IPS-20b (cell line): ENCODE measurements around the gene RFESD.
A peak's percentile ranks its signal among the peaks of the same experiment; 100 is the strongest.

Experiments used
- H3K27ac ChIP-seq: one replicate; pipeline ENCODE4 v1.5.1; 2013; ENCODE audit warnings: low read length
- H3K27me3 ChIP-seq: 2 replicates; pipeline ENCODE4 v1.6.1; 2013; ENCODE audit warnings: mild to moderate bottlenecking, low read length, inconsistent platforms; ENCODE audit not compliant: insufficient read depth
- H3K36me3 ChIP-seq: 2 replicates; pipeline ENCODE4 v1.6.1; 2013; ENCODE audit warnings: low read depth, mild to moderate bottlenecking, inconsistent platforms, low read length, moderate library complexity; ENCODE audit not compliant: insufficient read depth
- H3K4me1 ChIP-seq: 2 replicates; pipeline ENCODE4 v1.6.1; 2013; ENCODE audit warnings: mild to moderate bottlenecking, control low read depth, inconsistent platforms, low read length, moderate library complexity; ENCODE audit not compliant: insufficient read depth
- H3K4me3 ChIP-seq: 2 replicates; pipeline ENCODE4 v1.5.1; 2013; ENCODE audit warnings: mild to moderate bottlenecking, low read length, inconsistent platforms
- H3K9ac ChIP-seq: 2 replicates; pipeline ENCODE4 v1.6.1; 2013; ENCODE audit warnings: low read depth, mild to moderate bottlenecking, inconsistent platforms, low read length, moderate library complexity
- H3K9me3 ChIP-seq: 2 replicates; pipeline ENCODE4 v1.6.1; 2013; ENCODE audit warnings: mild to moderate bottlenecking, low read depth, low read length, inconsistent platforms; ENCODE audit not compliant: insufficient read depth

RFESD gene

GRCh38 chr5:95646569-95647431 is at the start of gene RFESD:
Gene RFESD, plus strand, starts transcription at chr5:95646777. Its CDS starts 5,495 bp downstream, at chr5:95652272.
- Histone ChIP-seq H3K27ac (peak within 1 kb of the TSS; percentile 53), H3K9ac (peak within 1 kb of the TSS; percentile 81), H3K4me1 (no peaks in the 10 kb centered on the region), H3K9me3 (no peaks in the 10 kb centered on the region), H3K27me3 (no peaks in the 10 kb centered on the region), H3K4me3 (peak within 1 kb of the TSS; percentile 78), H3K36me3 (no peaks in the 10 kb centered on the region)

GRCh38 chr5:95599252-95599651 is 47.3 kb upstream of the RFESD start:
- no peak overlapping the region for H3K9ac ChIP-seq
- no peaks in the 10 kb centered on the region for H3K27me3 ChIP-seq
- H3K4me3 ChIP-seq: no peak overlapping the region
- H3K36me3 ChIP-seq: peaks cover 12% of the 10 kb centered on the region; the same call in 1 of the 2 replicates
- no peak overlapping the region for H3K27ac ChIP-seq
- no peaks in the 10 kb centered on the region for H3K9me3 ChIP-seq
- H3K4me1 ChIP-seq: no peaks in the 10 kb centered on the region

GRCh38 chr5:95600557-95600956 is 46.0 kb upstream of the RFESD start:
- H3K9me3 ChIP-seq: no peaks in the 10 kb centered on the region
- no peak overlapping the region for H3K4me3 ChIP-seq
- peaks cover 12% of the 10 kb centered on the region; the same call in 1 of the 2 replicates for H3K36me3 ChIP-seq
- H3K9ac ChIP-seq: no peak overlapping the region
- H3K27ac ChIP-seq: no peak overlapping the region
- H3K27me3 ChIP-seq: no peaks in the 10 kb centered on the region
- H3K4me1 ChIP-seq: no peaks in the 10 kb centered on the region

- Histone ChIP-seq H3K27me3 (no peaks in the 10 kb centered on the region), H3K36me3 (peaks cover 11% of the 10 kb centered on the region; the same call in 1 of the 2 replicates), H3K9ac (no peak overlapping the region), H3K4me3 (no peak overlapping the region), H3K4me1 (no peaks in the 10 kb centered on the region), H3K9me3 (no peaks in the 10 kb centered on the region), H3K27ac (no peak overlapping the region)
These were observed 40.8 kb upstream of the RFESD start for GRCh38 chr5:95605786-95606185.

GRCh38 chr5:95606419-95606818 is 40.2 kb upstream of the RFESD start:
- no peaks in the 10 kb centered on the region for H3K27me3 ChIP-seq
- peaks cover 5% of the 10 kb centered on the region; the same call in 1 of the 2 replicates for H3K36me3 ChIP-seq
- no peak overlapping the region for H3K27ac ChIP-seq
- H3K4me1 ChIP-seq: no peaks in the 10 kb centered on the region
- H3K9ac ChIP-seq: no peak overlapping the region
- no peak overlapping the region for H3K4me3 ChIP-seq
- no peaks in the 10 kb centered on the region for H3K9me3 ChIP-seq

GRCh38 chr5:95609711-95610110 is 36.9 kb upstream of the RFESD start:
- Histone ChIP-seq H3K9ac (no peak overlapping the region), H3K4me1 (no peaks in the 10 kb centered on the region), H3K27me3 (no peaks in the 10 kb centered on the region), H3K4me3 (no peak overlapping the region), H3K27ac (no peak overlapping the region), H3K9me3 (peaks cover 12% of the 10 kb centered on the region), H3K36me3 (no peaks in the 10 kb centered on the region)

- Histone ChIP-seq H3K27ac (no peak overlapping the region), H3K9me3 (peaks cover 12% of the 10 kb centered on the region), H3K4me3 (no peak overlapping the region), H3K27me3 (no peaks in the 10 kb centered on the region), H3K4me1 (no peaks in the 10 kb centered on the region), H3K36me3 (no peaks in the 10 kb centered on the region), H3K9ac (no peak overlapping the region)
These were observed 36.0 kb upstream of the RFESD start for GRCh38 chr5:95610546-95610945.

GRCh38 chr5:95611396-95611795 is 35.2 kb upstream of the RFESD start:
- Histone ChIP-seq H3K9ac (no peak overlapping the region), H3K4me1 (no peaks in the 10 kb centered on the region), H3K9me3 (peaks cover 12% of the 10 kb centered on the region), H3K36me3 (no peaks in the 10 kb centered on the region), H3K4me3 (no peak overlapping the region), H3K27ac (no peak overlapping the region), H3K27me3 (no peaks in the 10 kb centered on the region)

GRCh38 chr5:95613514-95613913 is 33.1 kb upstream of the RFESD start:
- peaks cover 9% of the 10 kb centered on the region for H3K27me3 ChIP-seq

GRCh38 chr5:95615164-95615467 is 31.5 kb upstream of the RFESD start:
- H3K27ac ChIP-seq: no peak overlapping the region
- H3K4me1 ChIP-seq: 0 out of 2 replicates have a peak, but pooled peaks cover 4% of the 10 kb centered on the region
- peaks cover 25% of the 10 kb centered on the region for H3K27me3 ChIP-seq
- no peak overlapping the region for H3K4me3 ChIP-seq
- no peaks in the 10 kb centered on the region for H3K36me3 ChIP-seq
- peaks cover 12% of the 10 kb centered on the region for H3K9me3 ChIP-seq
- no peak overlapping the region for H3K9ac ChIP-seq

More at GRCh38 chr5:95613514-95613913, 33.1 kb upstream of the RFESD start:
- Histone ChIP-seq H3K4me1 (no peaks in the 10 kb centered on the region), H3K27ac (no peak overlapping the region), H3K9ac (no peak overlapping the region), H3K9me3 (peaks cover 12% of the 10 kb centered on the region), H3K4me3 (no peak overlapping the region), H3K36me3 (no peaks in the 10 kb centered on the region)

GRCh38 chr5:95617057-95617456 is 29.5 kb upstream of the RFESD start:
- H3K9ac ChIP-seq: no peak overlapping the region
- H3K27ac ChIP-seq: no peak overlapping the region
- H3K36me3 ChIP-seq: no peaks in the 10 kb centered on the region
- H3K9me3 ChIP-seq: peaks cover 12% of the 10 kb centered on the region
- peaks cover 45% of the 10 kb centered on the region for H3K27me3 ChIP-seq
- H3K4me3 ChIP-seq: no peak overlapping the region
- H3K4me1 ChIP-seq: peaks cover 4% of the 10 kb centered on the region; the same call in 1 of the 2 replicates

GRCh38 chr5:95619096-95619495 is 27.5 kb upstream of the RFESD start:
- H3K27me3 ChIP-seq: peaks cover 65% of the 10 kb centered on the region
- no peak overlapping the region for H3K9ac ChIP-seq
- H3K4me1 ChIP-seq: peaks cover 4% of the 10 kb centered on the region; the same call in 1 of the 2 replicates
- H3K27ac ChIP-seq: no peak overlapping the region
- no peaks in the 10 kb centered on the region for H3K9me3 ChIP-seq
- no peaks in the 10 kb centered on the region for H3K36me3 ChIP-seq
- peak overlapping the region; percentile 66; the same call in 1 of the 2 replicates for H3K4me3 ChIP-seq
